IMR-90 (cell line): Measurements from ENCODE around the gene MYO3B.

Experiments
- CHD1 ChIP-seq: IDR thresholded peaks from 2 replicates; pipeline ENCODE4 v1.6.1; 2012; ENCODE audit warnings: low read depth, low read length, improper control_type of control experiment
- CTCF ChIP-seq: conservative IDR thresholded peaks from 2 replicates; pipeline ENCODE4 v1.5.1; 2012; ENCODE audit warnings: mild to moderate bottlenecking, low read depth, low read length, improper control_type of control experiment
- FOS ChIP-seq: fragments of 150-350 bp; IDR thresholded peaks from 2 replicates; pipeline ENCODE4 v1.6.1; 2016; ENCODE audit warnings: low read depth, low read length
- POLR2A ChIP-seq: IDR thresholded peaks from 2 replicates; pipeline ENCODE4 v1.6.1; 2012; ENCODE audit warnings: mild to moderate bottlenecking, low read depth, low read length
- RAD21 ChIP-seq: IDR thresholded peaks from 2 replicates; pipeline ENCODE4 v1.6.1; 2012; ENCODE audit warnings: low read length, improper control_type of control experiment
- RFX5 ChIP-seq: IDR thresholded peaks from 2 replicates; pipeline ENCODE4 v1.8.0; 2012; ENCODE audit warnings: low read depth, mild to moderate bottlenecking, low read length, moderate library complexity
- SMC3 ChIP-seq: fragments of 150-350 bp; IDR thresholded peaks from 2 replicates; pipeline ENCODE4 v1.6.1; 2016; ENCODE audit warnings: low read depth, mild to moderate bottlenecking, antibody characterized with exemption, low read length, moderate library complexity

GRCh38 chr2:170241756-170242155 lies 63.8 kb downstream of the MYO3B start:
- TF ChIP-seq FOS (no peak), RAD21 (no peak), CTCF (no peak), RFX5 (no peak), POLR2A (no peak), CHD1 (no peak), SMC3 (no peak)
